MM.1S (cell line): ENCODE data around the gene ESPL1.

Source experiments
- DNase-seq: peaks from one replicate; pipeline ENCODE4 v3.0.0-alpha.2; 2015
- H2AFZ ChIP-seq: fragments of 300-600 bp; sonication (generic); 2 replicates; pipeline ENCODE4 v1.6.0; 2016; ENCODE audit warnings: antibody characterized with exemption, low read length
- H3F3A ChIP-seq: fragments of 300-600 bp; sonication (generic); 2 replicates; pipeline ENCODE4 v1.6.1; 2016; ENCODE audit warnings: mild to moderate bottlenecking, antibody characterized with exemption, low read length, moderate library complexity, mixed read lengths; ENCODE audit not compliant: insufficient read depth
- H3K27ac ChIP-seq: fragments of 300-600 bp; sonication (generic); 2 replicates; pipeline ENCODE4 v1.5.1; 2016; ENCODE audit warnings: mild to moderate bottlenecking, low read length
- H3K27me3 ChIP-seq: fragments of 300-600 bp; sonication (generic); replicated peaks from 2 replicates; pipeline ENCODE4 v1.6.0; 2016; ENCODE audit warnings: low read length; ENCODE audit not compliant: insufficient read depth
- H3K36me3 ChIP-seq: fragments of 300-600 bp; sonication (generic); replicated peaks from 2 replicates; pipeline ENCODE4 v1.6.1; 2016; ENCODE audit warnings: mild to moderate bottlenecking, low read length, mixed read lengths; ENCODE audit not compliant: insufficient read depth
- H3K4me1 ChIP-seq: fragments of 300-600 bp; sonication (generic); 2 replicates; pipeline ENCODE4 v1.6.1; 2016; ENCODE audit warnings: low read length, mixed read lengths
- H3K4me2 ChIP-seq: fragments of 300-600 bp; sonication (generic); 2 replicates; pipeline ENCODE4 v1.6.0; 2016; ENCODE audit warnings: low read depth, low read length
- H3K4me3 ChIP-seq: fragments of 300-600 bp; sonication (generic); 2 replicates; pipeline ENCODE4 v1.5.1; 2016; ENCODE audit warnings: low read length, mixed read lengths
- H3K79me2 ChIP-seq: fragments of 300-600 bp; sonication (generic); 2 replicates; pipeline ENCODE4 v1.6.1; 2016; ENCODE audit warnings: mixed run types, low read length, mixed read lengths
- H3K9ac ChIP-seq: fragments of 300-600 bp; sonication (generic); 2 replicates; pipeline ENCODE4 v1.6.1; 2016; ENCODE audit warnings: low read length, mixed read lengths
- H3K9me2 ChIP-seq: fragments of 300-600 bp; sonication (generic); replicated peaks from 2 replicates; pipeline ENCODE4 v1.6.1; 2016; ENCODE audit warnings: mild to moderate bottlenecking, low read length, mixed read lengths; ENCODE audit not compliant: insufficient read depth
- H3K9me3 ChIP-seq: fragments of 300-600 bp; sonication (generic); replicated peaks from 2 replicates; pipeline ENCODE4 v1.6.1; 2016; ENCODE audit warnings: mild to moderate bottlenecking, low read length, mixed read lengths; ENCODE audit not compliant: insufficient read depth
- H4K20me1 ChIP-seq: fragments of 300-600 bp; sonication (generic); 2 replicates; pipeline ENCODE4 v1.6.1; 2016; ENCODE audit warnings: mild to moderate bottlenecking, low read length, moderate library complexity, mixed read lengths; ENCODE audit not compliant: insufficient read depth
- EZH2 ChIP-seq: fragments of 300-600 bp; sonication (generic); optimal IDR thresholded peaks from 2 replicates; pipeline ENCODE3; 2017; ENCODE audit warnings: low read depth, mild to moderate bottlenecking, antibody characterized with exemption, low read length, mixed read lengths
- EZH2phosphoT487 ChIP-seq: fragments of 300-600 bp; sonication (generic); IDR thresholded peaks from 2 replicates; pipeline ENCODE4 v1.6.1; 2018; ENCODE audit warnings: antibody characterized with exemption, low read length
- TF ChIP-seq, protein P1 (sequence below): fragments of 300-600 bp; sonication (generic); IDR thresholded peaks from 2 replicates; pipeline ENCODE4 v1.5.1; 2016; ENCODE audit warnings: antibody characterized with exemption, low read length, mixed read lengths

The ESPL1 gene

GRCh38 chr12:53267999-53268629 lies at the start of gene ESPL1:
Gene ESPL1 (plus strand): TSS chr12:53268299. CDS start chr12:53268767, 468 bp downstream.
- Histone ChIP-seq H4K20me1 (no peaks in the 10 kb centered on the region), H3K9me2 (no peaks in the 10 kb centered on the region), H3K9me3 (no peaks in the 10 kb centered on the region), H3K36me3 (no peaks in the 10 kb centered on the region), H3K9ac (peak within 1 kb of the TSS; percentile 68), H3K4me3 (peak within 1 kb of the TSS; percentile 80), H3K27me3 (no peaks in the 10 kb centered on the region), H2AFZ (peak within 1 kb of the TSS; percentile 62), H3K4me1 (peaks cover 6% of the 10 kb centered on the region), H3F3A (peaks cover 6% of the 10 kb centered on the region; the same call in 1 of the 2 replicates), H3K27ac (peak within 1 kb of the TSS; percentile 43; the same call in 1 of the 2 replicates), H3K4me2 (peak within 1 kb of the TSS; percentile 96), H3K79me2 (peaks cover 36% of the 10 kb centered on the region)
- DNase-seq: peak; percentile 86
- TF ChIP-seq, protein P1, sequence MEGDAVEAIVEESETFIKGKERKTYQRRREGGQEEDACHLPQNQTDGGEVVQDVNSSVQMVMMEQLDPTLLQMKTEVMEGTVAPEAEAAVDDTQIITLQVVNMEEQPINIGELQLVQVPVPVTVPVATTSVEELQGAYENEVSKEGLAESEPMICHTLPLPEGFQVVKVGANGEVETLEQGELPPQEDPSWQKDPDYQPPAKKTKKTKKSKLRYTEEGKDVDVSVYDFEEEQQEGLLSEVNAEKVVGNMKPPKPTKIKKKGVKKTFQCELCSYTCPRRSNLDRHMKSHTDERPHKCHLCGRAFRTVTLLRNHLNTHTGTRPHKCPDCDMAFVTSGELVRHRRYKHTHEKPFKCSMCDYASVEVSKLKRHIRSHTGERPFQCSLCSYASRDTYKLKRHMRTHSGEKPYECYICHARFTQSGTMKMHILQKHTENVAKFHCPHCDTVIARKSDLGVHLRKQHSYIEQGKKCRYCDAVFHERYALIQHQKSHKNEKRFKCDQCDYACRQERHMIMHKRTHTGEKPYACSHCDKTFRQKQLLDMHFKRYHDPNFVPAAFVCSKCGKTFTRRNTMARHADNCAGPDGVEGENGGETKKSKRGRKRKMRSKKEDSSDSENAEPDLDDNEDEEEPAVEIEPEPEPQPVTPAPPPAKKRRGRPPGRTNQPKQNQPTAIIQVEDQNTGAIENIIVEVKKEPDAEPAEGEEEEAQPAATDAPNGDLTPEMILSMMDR: peak; percentile 42
- no peak for TF ChIP-seq EZH2phosphoT487

GRCh38 chr12:53218551-53219291 lies 49.4 kb upstream of the ESPL1 start:
- no peaks in the 10 kb centered on the region for H3K9me3 ChIP-seq
- peak overlapping the region; percentile 80 for H3K4me3 ChIP-seq
- peaks cover 12% of the 10 kb centered on the region for H3K4me1 ChIP-seq
- no peaks in the 10 kb centered on the region for H4K20me1 ChIP-seq
- no peaks in the 10 kb centered on the region for H3K9me2 ChIP-seq
- H3K4me2 ChIP-seq: peak overlapping the region; percentile 99
- DNase-seq: no peak
- H3K79me2 ChIP-seq: peaks cover 33% of the 10 kb centered on the region
- no peak overlapping the region for H2AFZ ChIP-seq
- H3F3A ChIP-seq: peaks cover 16% of the 10 kb centered on the region
- H3K27ac ChIP-seq: no peak overlapping the region
- no peak overlapping the region for H3K9ac ChIP-seq
- no peaks in the 10 kb centered on the region for H3K36me3 ChIP-seq
- no peaks in the 10 kb centered on the region for H3K27me3 ChIP-seq
- TF ChIP-seq, protein P1: no peak
- TF ChIP-seq EZH2 (no peak), EZH2phosphoT487 (no peak)

DNA sequence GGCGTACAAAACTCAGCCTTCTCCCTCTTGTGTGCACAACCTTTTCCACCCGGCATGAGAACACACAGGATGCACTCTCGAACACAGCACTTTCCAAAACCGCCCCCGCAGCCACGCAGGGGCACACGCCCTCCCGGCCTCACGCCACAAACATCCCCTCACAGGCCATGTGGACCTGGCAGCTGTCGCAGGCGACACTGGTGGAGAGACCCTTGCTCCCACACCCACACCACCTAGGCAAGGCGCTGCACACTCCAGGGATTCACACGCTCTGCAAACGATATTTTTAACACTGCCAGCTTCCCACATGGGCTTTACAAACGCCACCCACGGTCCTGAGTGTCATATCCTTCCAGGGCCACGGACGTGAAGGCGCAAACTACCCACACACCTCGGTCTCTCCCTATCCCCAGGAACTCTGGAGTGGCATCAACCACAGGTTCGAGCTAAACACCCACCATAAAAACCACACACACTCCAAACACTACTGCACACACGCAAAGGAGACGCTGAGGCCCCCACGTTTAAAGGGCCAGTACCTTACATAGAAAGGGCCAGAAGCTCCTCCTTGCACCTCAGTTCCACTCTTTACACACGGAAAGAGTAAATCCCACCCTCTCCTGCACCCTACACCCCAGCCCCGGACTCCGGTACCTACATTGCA lies 48.7 kb upstream of the ESPL1 start:
- Histone ChIP-seq H3K79me2 (peaks cover 28% of the 10 kb centered on the region), H3K9me3 (no peaks in the 10 kb centered on the region), H3K4me2 (peak overlapping the region; percentile 99), H3K9ac (peak overlapping the region; percentile 23; the same call in 1 of the 2 replicates), H3K27me3 (no peaks in the 10 kb centered on the region), H3K4me3 (peak overlapping the region; percentile 80), H4K20me1 (no peaks in the 10 kb centered on the region), H3F3A (peaks cover 16% of the 10 kb centered on the region), H3K4me1 (peaks cover 12% of the 10 kb centered on the region), H3K9me2 (no peaks in the 10 kb centered on the region), H3K36me3 (no peaks in the 10 kb centered on the region), H2AFZ (no peak overlapping the region), H3K27ac (no peak overlapping the region)
- TF ChIP-seq EZH2phosphoT487 (no peak), EZH2 (no peak)
- TF ChIP-seq, protein P1: no peak
- DNase-seq: peak; percentile 7
